GM23248 (cell line): ENCODE results near the gene OR10R2. TPM values are rescaled to one million over a fixed set of nuclear protein-coding genes. Genes with fewer than 3 reads are reported as not detected.

Experiments used
- DNase-seq: peaks from one replicate; pipeline ENCODE4 v3.0.0-alpha.2; 2015
- H2AFZ ChIP-seq: fragments of 200-600 bp; sonication (generic); 2 replicates; pipeline ENCODE4 v1.6.1; 2016; ENCODE audit warnings: antibody characterized with exemption
- H3F3A ChIP-seq: fragments of 200-600 bp; sonication (generic); 2 replicates; pipeline ENCODE4 v1.6.1; 2016; ENCODE audit warnings: mild to moderate bottlenecking, antibody characterized with exemption, mixed run types; ENCODE audit not compliant: insufficient read depth
- H3K27ac ChIP-seq: fragments of 200-600 bp; sonication (generic); 2 replicates; pipeline ENCODE4 v1.5.1; 2016; ENCODE audit warnings: mild to moderate bottlenecking
- H3K27me3 ChIP-seq: fragments of 200-600 bp; sonication (generic); replicated peaks from 2 replicates; pipeline ENCODE4 v1.6.1; 2016; ENCODE audit warnings: mild to moderate bottlenecking; ENCODE audit not compliant: insufficient read depth
- H3K36me3 ChIP-seq: fragments of 200-600 bp; sonication (generic); 2 replicates; pipeline ENCODE4 v1.6.1; 2016; ENCODE audit warnings: low read depth, mild to moderate bottlenecking
- H3K4me1 ChIP-seq: fragments of 200-600 bp; sonication (generic); 2 replicates; pipeline ENCODE4 v1.6.1; 2016; ENCODE audit warnings: mild to moderate bottlenecking; ENCODE audit not compliant: insufficient read depth
- H3K4me2 ChIP-seq: fragments of 200-600 bp; sonication (generic); one replicate; pipeline ENCODE4 v1.6.1; 2016; ENCODE audit warnings: mild to moderate bottlenecking; ENCODE audit not compliant: unreplicated experiment
- H3K4me3 ChIP-seq: fragments of 200-600 bp; sonication (generic); 2 replicates; pipeline ENCODE4 v1.5.1; 2016; ENCODE audit warnings: mild to moderate bottlenecking
- H3K79me2 ChIP-seq: fragments of 200-600 bp; sonication (generic); 2 replicates; pipeline ENCODE4 v1.6.1; 2016; ENCODE audit warnings: mild to moderate bottlenecking; ENCODE audit not compliant: insufficient read depth
- H3K9ac ChIP-seq: fragments of 200-600 bp; sonication (generic); 2 replicates; pipeline ENCODE4 v1.6.1; 2016; ENCODE audit warnings: mild to moderate bottlenecking
- H3K9me2 ChIP-seq: fragments of 200-600 bp; sonication (generic); 2 replicates; pipeline ENCODE4 v1.6.1; 2016; ENCODE audit warnings: mixed run types, mild to moderate bottlenecking, moderate library complexity; ENCODE audit not compliant: insufficient read depth
- H3K9me3 ChIP-seq: fragments of 200-600 bp; sonication (generic); one replicate; pipeline ENCODE4 v1.6.1; 2017; ENCODE audit warnings: low read depth
- H4K20me1 ChIP-seq: fragments of 200-600 bp; sonication (generic); 2 replicates; pipeline ENCODE4 v1.6.0; 2016; ENCODE audit not compliant: insufficient read depth
- EZH2 ChIP-seq: fragments of 200-600 bp; sonication (generic); IDR thresholded peaks from 2 replicates; pipeline ENCODE4 v1.6.1; 2018; ENCODE audit warnings: antibody characterized with exemption, mild to moderate bottlenecking; ENCODE audit not compliant: insufficient read depth, poor library complexity, severe bottlenecking
- EZH2phosphoT487 ChIP-seq: fragments of 200-600 bp; sonication (generic); IDR thresholded peaks from 2 replicates; pipeline ENCODE4 v1.6.1; 2018; ENCODE audit warnings: antibody characterized with exemption, moderate library complexity, mild to moderate bottlenecking, low read depth; ENCODE audit not compliant: insufficient read depth
- WGBS, 2 experiments: methylation state at CpG; one replicate each; pipeline ENCODE4 v1.1.6; 2015 to 2017; ENCODE audit warnings: low lambda C conversion rate in 2 of 2, low coverage in 1 of 2; ENCODE audit errors: missing lambda C conversion rate in 2 of 2; 5-methylcytosine and 5-hydroxymethylcytosine counted together
- in situ Hi-C: fragments of 300-500 bp; cut with MboI; formaldehyde crosslinking; loops from 2 replicates; pipeline ENCODE4 v1.15.0; 2020
- polyA plus RNA-seq: library from polyadenylated mRNA; unstranded; fragments of >200 nt; fragmentation: Nextera tagmentation; extraction: Ambion mirVana; gene quantifications from 2 replicates; pipeline ENCODE4 v1.2.1, GENCODE V29; 2016
- total RNA-seq: library from RNA; depleted of rRNA; stranded (reverse); fragments of >200 nt; shearing (Covaris generic); gene quantifications from 2 replicates; pipeline ENCODE4 v1.2.3, GENCODE V29; 2014

Gene OR10R2
- total and polyA plus RNA-seq, 2 experiments from 2014 or later: not detected

GRCh38 chr1:158485455-158485854 is 13.4 kb downstream of the OR10R2 start:
- no peaks in the 10 kb centered on the region for H3K9me3 ChIP-seq
- TF ChIP-seq EZH2 (no peak), EZH2phosphoT487 (no peak)
- no peak overlapping the region for H3K4me2 ChIP-seq
- H3K4me1 ChIP-seq: no peaks in the 10 kb centered on the region
- no peak overlapping the region for H2AFZ ChIP-seq
- no peaks in the 10 kb centered on the region for H3F3A ChIP-seq
- DNase-seq: no peak
- H3K79me2 ChIP-seq: no peaks in the 10 kb centered on the region
- WGBS, 2 experiments: 11 to 20% methylated on average over 2 of the region's 2 CpGs
- H3K27ac ChIP-seq: no peak overlapping the region
- no peaks in the 10 kb centered on the region for H4K20me1 ChIP-seq
- no peaks in the 10 kb centered on the region for H3K27me3 ChIP-seq
- no peak overlapping the region for H3K4me3 ChIP-seq
- in situ Hi-C loops: no loop called here
- H3K36me3 ChIP-seq: no peaks in the 10 kb centered on the region
- no peak overlapping the region for H3K9ac ChIP-seq
- no peaks in the 10 kb centered on the region for H3K9me2 ChIP-seq

DNA sequence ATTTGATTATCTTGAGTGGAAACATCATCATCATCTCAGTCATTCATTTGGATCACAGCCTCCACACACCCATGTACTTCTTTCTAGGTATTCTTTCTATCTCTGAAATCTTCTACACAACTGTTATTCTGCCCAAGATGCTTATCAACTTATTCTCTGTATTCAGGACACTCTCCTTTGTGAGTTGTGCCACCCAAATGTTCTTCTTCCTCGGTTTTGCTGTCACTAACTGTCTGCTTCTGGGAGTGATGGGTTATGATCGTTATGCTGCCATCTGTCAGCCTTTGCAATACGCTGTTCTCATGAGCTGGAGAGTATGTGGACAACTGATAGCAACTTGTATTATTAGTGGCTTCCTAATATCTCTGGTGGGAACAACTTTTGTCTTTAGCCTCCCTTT is 19.3 kb downstream of the OR10R2 start:
- WGBS, 2 experiments: 8 to 18% methylated on average over 3 of the region's 3 CpGs
- no peak for TF ChIP-seq EZH2phosphoT487
- no peak for TF ChIP-seq EZH2
- in situ Hi-C loops: no loop called here
- Histone ChIP-seq H3K27ac (no peak overlapping the region), H3F3A (no peaks in the 10 kb centered on the region), H3K9ac (no peak overlapping the region), H4K20me1 (no peaks in the 10 kb centered on the region), H3K36me3 (no peaks in the 10 kb centered on the region), H2AFZ (no peak overlapping the region), H3K9me3 (no peaks in the 10 kb centered on the region), H3K4me2 (no peak overlapping the region), H3K79me2 (no peaks in the 10 kb centered on the region), H3K9me2 (no peaks in the 10 kb centered on the region), H3K4me1 (no peaks in the 10 kb centered on the region), H3K4me3 (no peak overlapping the region), H3K27me3 (no peaks in the 10 kb centered on the region)
- DNase-seq: no peak

GRCh38 chr1:158493054-158493453 is 21.0 kb downstream of the OR10R2 start:
- Histone ChIP-seq H3F3A (no peaks in the 10 kb centered on the region), H3K9ac (no peak overlapping the region), H3K27me3 (no peaks in the 10 kb centered on the region), H3K79me2 (no peaks in the 10 kb centered on the region), H2AFZ (no peak overlapping the region), H3K4me3 (no peak overlapping the region), H3K36me3 (no peaks in the 10 kb centered on the region), H4K20me1 (no peaks in the 10 kb centered on the region), H3K9me3 (no peaks in the 10 kb centered on the region), H3K9me2 (no peaks in the 10 kb centered on the region), H3K4me2 (no peak overlapping the region), H3K4me1 (no peaks in the 10 kb centered on the region), H3K27ac (no peak overlapping the region)
- TF ChIP-seq EZH2phosphoT487: no peak
- TF ChIP-seq EZH2: no peak
- 5% methylated on average over 3 of the region's 3 CpGs for WGBS, 2 experiments
- DNase-seq: no peak
- in situ Hi-C loops: no loop called here

DNA sequence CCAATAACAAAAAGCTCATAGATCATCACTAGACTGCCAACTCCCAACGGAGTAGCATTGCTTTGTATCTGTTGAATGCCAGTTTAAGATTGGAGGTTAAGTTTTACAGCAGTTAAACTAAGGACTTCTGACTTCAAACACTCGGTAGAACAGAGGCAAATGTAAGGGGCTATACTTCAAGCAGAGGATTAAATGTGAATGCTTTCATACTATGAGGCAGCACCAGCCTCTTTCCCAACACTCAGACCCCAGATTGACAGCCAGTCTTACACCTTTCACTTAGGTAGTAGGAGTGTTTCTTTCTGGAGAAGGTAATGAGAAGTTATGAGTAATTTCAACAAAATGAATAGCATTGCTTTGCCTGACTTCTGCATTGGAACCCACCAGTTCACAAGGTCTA is 22.8 kb downstream of the OR10R2 start:
- no peaks in the 10 kb centered on the region for H3K79me2 ChIP-seq
- DNase-seq: no peak
- no peaks in the 10 kb centered on the region for H3K9me2 ChIP-seq
- in situ Hi-C loops: no loop called here
- no peaks in the 10 kb centered on the region; the same call in 1 of the 2 replicates for H3K27me3 ChIP-seq
- H3F3A ChIP-seq: no peaks in the 10 kb centered on the region
- H3K9ac ChIP-seq: no peak overlapping the region
- H2AFZ ChIP-seq: no peak overlapping the region
- TF ChIP-seq EZH2phosphoT487 (no peak), EZH2 (no peak)
- no peaks in the 10 kb centered on the region for H4K20me1 ChIP-seq
- no peak overlapping the region for H3K4me3 ChIP-seq
- H3K36me3 ChIP-seq: no peaks in the 10 kb centered on the region
- no peaks in the 10 kb centered on the region for H3K4me1 ChIP-seq
- 0% methylated on average over 2 of the region's 2 CpGs for WGBS, 2 experiments
- no peaks in the 10 kb centered on the region for H3K9me3 ChIP-seq
- no peak overlapping the region for H3K27ac ChIP-seq
- H3K4me2 ChIP-seq: no peak overlapping the region

GRCh38 chr1:158496374-158496773 is 24.4 kb downstream of the OR10R2 start:
- H3K79me2 ChIP-seq: no peaks in the 10 kb centered on the region
- H3K27ac ChIP-seq: no peak overlapping the region
- TF ChIP-seq EZH2 (no peak), EZH2phosphoT487 (no peak)
- H3K27me3 ChIP-seq: no peaks in the 10 kb centered on the region; the same call in 1 of the 2 replicates
- no peaks in the 10 kb centered on the region for H3K9me3 ChIP-seq
- WGBS, 2 experiments: 6% methylated on average over 2 of the region's 2 CpGs
- no peak overlapping the region for H2AFZ ChIP-seq
- H3F3A ChIP-seq: no peaks in the 10 kb centered on the region
- no peaks in the 10 kb centered on the region for H3K36me3 ChIP-seq
- in situ Hi-C loops: no loop called here
- H3K4me3 ChIP-seq: no peak overlapping the region
- H4K20me1 ChIP-seq: no peaks in the 10 kb centered on the region
- no peaks in the 10 kb centered on the region for H3K9me2 ChIP-seq
- H3K9ac ChIP-seq: no peak overlapping the region
- peak; percentile 4 for DNase-seq
- H3K4me2 ChIP-seq: no peak overlapping the region
- H3K4me1 ChIP-seq: no peaks in the 10 kb centered on the region
